Thoracic aorta (tissue), 2 donors: Measurements from ENCODE around the gene LYSMD1. TPM values are rescaled to one million over a fixed set of nuclear protein-coding genes. Genes with fewer than 3 reads are reported as not detected.
A peak's percentile ranks its signal among the peaks of the same experiment; 100 is the strongest.
"Not testable (repeated sequence)": the region's sequence is repeated elsewhere in the genome, so short reads cannot be mapped to it uniquely, and the experiment has no call there.

ENCODE experiments used
- ATAC-seq: fragments of 150-250 bp; one replicate; pipeline ENCODE4 v1.8.0; 2017; ENCODE audit warnings: low read depth; ENCODE audit not compliant: insufficient number of reproducible peaks, low FRiP score
- DNase-seq: peaks from one replicate; pipeline ENCODE4 v3.0.0-alpha.2; 2020; ENCODE audit warnings: low spot score
- H3K27ac ChIP-seq, 2 donors: fragments of 200-600 bp; sonication (generic); 1 replicate in 1 of 2; 2 replicates in 1 of 2; pipeline ENCODE4 v1.5.1; 2016; ENCODE audit warnings: mild to moderate bottlenecking in 2 of 2, moderate library complexity in 2 of 2
- H3K27me3 ChIP-seq: fragments of 200-600 bp; sonication (generic); replicated peaks from 2 replicates; pipeline ENCODE4 v1.6.0; 2016; ENCODE audit warnings: mild to moderate bottlenecking; ENCODE audit not compliant: insufficient read depth
- H3K36me3 ChIP-seq: fragments of 200-600 bp; sonication (generic); one replicate; pipeline ENCODE4 v1.5.1; 2016
- H3K4me1 ChIP-seq, 2 donors: fragments of 200-600 bp; sonication (generic); 1 replicate in 1 of 2; 2 replicates in 1 of 2; pipeline versions ENCODE4 v1.5.1 to v1.6.0; 2016; ENCODE audit warnings: low read depth in 2 of 2, mild to moderate bottlenecking in 1 of 2; ENCODE audit not compliant: control insufficient read depth in 1 of 2
- H3K4me3 ChIP-seq: fragments of 200-600 bp; sonication (generic); 2 replicates; pipeline ENCODE4 v1.5.1; 2016; ENCODE audit warnings: mild to moderate bottlenecking
- H3K9me3 ChIP-seq: fragments of 200-600 bp; sonication (generic); 2 replicates; pipeline ENCODE4 v1.5.1; 2016
- CTCF ChIP-seq: fragments of 200-600 bp; sonication (generic); IDR thresholded peaks from one replicate; pipeline ENCODE4 v1.5.1; 2019; ENCODE audit warnings: antibody characterized with exemption
- total RNA-seq, 2 donors: library from RNA; depleted of rRNA; stranded (reverse); fragments of >200 nt; gene quantifications; one replicate each; pipeline versions ENCODE4 v1.1.0 to v1.2.3, GENCODE V29; 2016

The LYSMD1 gene
- total RNA-seq, 2 donors from 2014 or later: 5.6 to 8.7 TPM

DNA sequence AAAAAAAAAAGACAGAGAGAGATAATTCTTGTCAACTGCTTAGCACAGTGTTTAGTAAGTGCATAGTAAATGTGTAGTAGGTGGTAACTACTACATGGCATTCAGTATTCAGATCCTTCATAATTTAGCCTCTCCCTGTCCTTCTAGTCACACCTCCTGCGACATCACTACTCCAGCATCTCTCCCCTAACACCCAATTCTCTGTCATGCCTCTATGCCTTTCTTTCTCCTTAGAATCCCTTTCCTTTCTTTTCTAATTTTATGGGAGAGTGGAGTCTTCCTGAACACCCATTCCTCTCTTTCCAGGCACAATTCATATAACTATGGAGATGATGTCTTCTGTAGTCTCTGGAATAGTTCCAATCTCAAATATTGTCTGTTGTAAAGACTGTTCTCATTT is 28.2 kb upstream of the LYSMD1 start:
- H3K27me3 ChIP-seq: no peaks in the 10 kb centered on the region
- ATAC-seq: no peak
- no peaks in the 10 kb centered on the region for H3K36me3 ChIP-seq
- no peak for DNase-seq
- no peak overlapping the region for H3K27ac ChIP-seq
- H3K4me1 ChIP-seq: peaks cover 11 to 19% of the 10 kb centered on the region in 2 donors
- no peak overlapping the region for H3K4me3 ChIP-seq
- H3K9me3 ChIP-seq: no peaks in the 10 kb centered on the region
- no peak for TF ChIP-seq CTCF

GRCh38 chr1:151193304-151193703 is 27.6 kb upstream of the LYSMD1 start:
- no peak for TF ChIP-seq CTCF

DNA sequence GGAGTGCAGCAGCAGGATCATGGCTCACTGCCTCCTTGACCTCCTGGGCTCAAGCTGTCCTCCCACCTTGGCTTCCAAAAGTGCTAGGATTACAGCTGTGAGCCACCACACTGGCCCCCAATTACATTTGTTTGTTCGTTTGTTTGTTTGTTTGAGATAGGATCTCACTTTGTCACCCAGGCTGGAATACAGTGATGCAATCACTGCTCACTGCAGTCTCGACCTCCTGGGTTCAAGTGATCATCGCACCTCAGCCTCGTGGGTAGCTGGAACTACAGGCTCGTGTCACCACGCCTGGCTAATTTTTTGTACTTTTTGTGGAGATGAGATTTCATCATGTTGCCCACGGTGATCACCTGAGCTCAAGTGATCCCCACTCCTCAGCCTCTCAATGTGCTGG is 26.3 kb upstream of the LYSMD1 start:
- DNase-seq (no peak), ATAC-seq (no peak)

More at GRCh38 chr1:151193304-151193703, 27.6 kb upstream of the LYSMD1 start:
- Histone ChIP-seq H3K36me3 (no peaks in the 10 kb centered on the region), H3K9me3 (no peaks in the 10 kb centered on the region), H3K27me3 (no peaks in the 10 kb centered on the region), H3K4me1 (peaks cover 17 to 24% of the 10 kb centered on the region in 2 donors), H3K27ac (no peak overlapping the region), H3K4me3 (no peak overlapping the region)
- DNase-seq (no peak), ATAC-seq (no peak)

DNA sequence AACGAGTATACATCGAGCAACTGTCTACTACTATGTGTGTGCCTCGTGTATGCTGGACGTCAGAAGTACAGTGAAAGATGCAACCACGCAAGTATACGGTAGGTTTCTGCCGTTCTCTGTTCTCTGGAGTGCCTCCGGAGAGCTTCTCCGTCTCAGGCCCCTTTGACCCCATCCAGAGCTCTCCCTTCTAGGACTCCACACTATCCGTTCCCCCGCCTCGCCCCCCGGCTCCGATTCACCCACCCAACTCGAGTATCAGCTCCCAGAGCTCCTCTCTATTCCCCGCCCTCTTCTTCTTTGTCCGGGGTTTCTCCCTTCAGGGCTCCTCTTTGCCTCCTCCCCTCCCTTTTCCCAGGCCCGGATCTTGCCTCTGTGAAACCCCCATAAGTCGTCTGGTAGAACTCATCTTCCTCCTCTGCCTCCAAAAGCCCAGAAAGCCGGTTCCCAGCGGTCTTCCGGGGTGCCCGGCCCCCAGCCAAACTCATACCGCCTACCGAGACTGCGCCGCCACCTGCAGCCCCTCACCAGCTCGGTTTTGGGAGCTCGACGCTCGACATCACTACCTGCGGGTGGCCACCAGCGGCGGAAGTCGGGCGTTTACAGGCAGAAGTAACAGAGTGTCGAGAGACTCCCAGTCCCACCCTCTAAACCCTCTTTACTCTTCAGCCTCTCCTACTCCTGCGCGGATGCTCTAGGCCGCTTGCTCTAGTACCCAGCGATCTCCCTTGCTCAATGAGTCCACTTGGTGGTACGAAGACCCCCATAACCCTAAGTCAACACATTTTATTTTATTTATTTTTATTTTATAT is 24.1 kb upstream of the LYSMD1 start, which contains the start of gene VPS72:
Gene VPS72 (minus strand): TSS at position 561 of the 809 bp plus-strand sequence. CDS start 76 bp downstream, at position 485.
- Histone ChIP-seq H3K4me1 (peaks cover 22 to 30% of the 10 kb centered on the region in 2 donors), H3K4me3 (peak within 1 kb of the TSS; percentile 99), H3K9me3 (no peaks in the 10 kb centered on the region), H3K27ac (peak within 1 kb of the TSS; percentile 89), H3K27me3 (no peaks in the 10 kb centered on the region), H3K36me3 (peaks cover 11% of the 10 kb centered on the region)
- peak; percentile 55 for DNase-seq
- ATAC-seq: peak; percentile 86
- peak; percentile 50 for TF ChIP-seq CTCF

More for the DNA sequence above, 26.3 kb upstream of the LYSMD1 start:
- Histone ChIP-seq H3K9me3 (no peaks in the 10 kb centered on the region), H3K27ac (no peak overlapping the region), H3K4me1 (peaks cover 22 to 30% of the 10 kb centered on the region in 2 donors), H3K4me3 (no peak overlapping the region), H3K36me3 (no peaks in the 10 kb centered on the region), H3K27me3 (no peaks in the 10 kb centered on the region)
- no peak for TF ChIP-seq CTCF

DNA sequence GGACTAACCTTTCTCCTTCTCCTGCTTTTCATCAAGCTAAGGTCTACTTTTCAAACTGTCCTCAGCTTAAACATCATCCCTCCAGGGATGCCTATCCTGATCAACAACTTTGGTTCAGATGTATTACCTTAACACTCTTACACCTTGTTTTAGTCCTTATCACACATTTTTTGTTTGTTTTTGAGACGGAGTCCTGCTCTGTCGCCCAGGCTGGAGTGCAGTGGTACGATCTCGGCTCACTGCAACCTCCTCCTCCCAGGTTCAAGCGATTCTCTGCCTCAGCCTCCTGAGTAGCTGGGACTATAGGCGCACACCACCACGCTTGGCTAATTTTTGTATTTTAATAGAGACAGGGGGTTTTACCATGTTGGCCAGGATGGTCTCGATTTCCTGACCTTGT is 23.0 kb upstream of the LYSMD1 start:
- peaks cover 22% of the 10 kb centered on the region for H3K36me3 ChIP-seq
- peaks cover 22 to 30% of the 10 kb centered on the region in 2 donors for H3K4me1 ChIP-seq
- not testable (repeated sequence) for DNase-seq

More for the DNA sequence above, 23.0 kb upstream of the LYSMD1 start:
- not testable (repeated sequence) for H3K27ac ChIP-seq, ATAC-seq, H3K27me3 ChIP-seq, H3K9me3 ChIP-seq
- H3K4me3 ChIP-seq: peak overlapping the region; percentile 99
